Body of pancreas (tissue), 4 donors: ENCODE results near the gene KTN1.

ENCODE experiments used
- CTCF ChIP-seq, 7 experiments: fragments of 450-650 bp in 4 of 7; fragments of 200-600 bp in 3 of 7; sonication (generic) in 3 of 7; IDR thresholded peaks; one replicate each; pipeline ENCODE4 v1.5.1; 2016 to 2019; ENCODE audit warnings: antibody characterized with exemption in 7 of 7
- POLR2A ChIP-seq, 3 donors: fragments of 450-650 bp; IDR thresholded peaks; one replicate each; pipeline ENCODE4 v1.6.1; 2016; ENCODE audit warnings: antibody characterized with exemption in 3 of 3, mild to moderate bottlenecking in 2 of 3

GRCh38 chr14:55628426-55628825, 48.4 kb downstream of the KTN1 start:
- TF ChIP-seq CTCF (IDR thresholded peaks at IDR 0.05) (no peak), POLR2A (IDR thresholded peaks at IDR 0.05) (no peak)
